Activated CD4-positive, alpha-beta T cell treated with anti-CD3 and anti-CD28 coated beads, Interleukin-2, Interleukin-6, amounts not matched to agents 100 ng/mL and 50 ng/mL, durations not matched to agents 16 hours and 8 hours (primary cell): ENCODE results near the gene HOXB4.
A peak's percentile ranks its signal among the peaks of the same experiment; 100 is the strongest.

ENCODE experiments used
- DNase-seq: peaks from one replicate; pipeline ENCODE4 v3.0.0-alpha.2; 2020

Gene HOXB4

DNA sequence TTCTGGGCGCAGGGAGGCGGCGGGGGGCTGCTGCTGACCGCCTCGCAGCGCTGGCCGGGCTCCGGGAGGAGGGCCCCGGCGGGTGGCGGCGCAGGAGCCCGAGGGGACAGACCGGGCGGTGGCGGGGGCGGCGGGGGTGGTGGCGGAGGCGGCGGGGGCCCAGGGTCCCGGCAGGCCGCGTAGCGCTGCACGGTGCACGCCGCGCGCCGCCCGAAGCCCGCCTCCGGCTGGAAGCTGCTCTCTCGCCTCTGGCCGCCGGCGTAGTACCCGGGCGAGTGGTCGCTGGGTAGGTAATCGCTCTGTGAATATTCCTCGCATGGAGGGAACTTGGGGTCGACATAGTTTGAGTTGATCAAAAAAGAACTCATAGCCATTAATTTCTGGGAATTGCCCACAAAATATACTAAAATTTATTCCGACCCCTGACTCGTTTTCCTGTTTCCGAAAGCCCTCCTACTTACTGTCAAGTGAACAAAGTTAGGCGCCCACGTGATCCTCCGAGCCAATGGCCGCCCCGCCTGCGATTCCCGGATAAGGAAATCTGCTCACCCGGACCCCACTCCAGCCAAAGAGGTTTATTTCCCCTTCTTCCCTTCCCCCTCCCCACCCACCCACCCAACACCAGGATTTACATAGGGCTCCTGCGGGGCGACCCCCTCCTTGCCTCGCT lies at the start of gene HOXB4:
HOXB4 (minus strand) TSS at position 405 of the 670 bp plus-strand sequence; CDS start at position 374, 31 bp downstream.
- DNase-seq: peak; percentile 84

DNA sequence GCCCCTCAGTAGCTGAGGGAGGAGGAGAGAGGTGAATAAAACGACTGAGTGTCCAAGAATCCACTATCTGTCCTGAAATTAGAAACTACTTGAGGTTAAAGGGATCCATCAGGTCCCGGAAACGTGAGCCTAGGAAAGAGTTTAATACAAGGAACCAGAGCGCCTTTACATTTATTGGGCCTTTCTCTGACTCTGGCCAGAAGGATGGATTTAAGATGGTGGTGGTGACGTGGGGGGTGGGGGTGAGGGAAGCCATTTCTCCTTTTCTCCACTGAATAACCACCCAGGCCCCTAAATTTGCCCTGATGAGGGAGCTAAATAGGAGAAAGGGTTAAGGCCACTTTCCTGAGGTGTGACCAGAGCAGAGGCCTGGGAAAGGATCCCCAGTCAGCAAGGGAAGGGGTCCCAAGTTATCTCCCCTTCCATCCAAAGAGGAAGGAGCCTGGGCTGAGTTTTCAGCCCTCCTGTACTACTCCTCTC lies 49.0 kb upstream of the HOXB4 start:
- DNase-seq: no peak

DNA sequence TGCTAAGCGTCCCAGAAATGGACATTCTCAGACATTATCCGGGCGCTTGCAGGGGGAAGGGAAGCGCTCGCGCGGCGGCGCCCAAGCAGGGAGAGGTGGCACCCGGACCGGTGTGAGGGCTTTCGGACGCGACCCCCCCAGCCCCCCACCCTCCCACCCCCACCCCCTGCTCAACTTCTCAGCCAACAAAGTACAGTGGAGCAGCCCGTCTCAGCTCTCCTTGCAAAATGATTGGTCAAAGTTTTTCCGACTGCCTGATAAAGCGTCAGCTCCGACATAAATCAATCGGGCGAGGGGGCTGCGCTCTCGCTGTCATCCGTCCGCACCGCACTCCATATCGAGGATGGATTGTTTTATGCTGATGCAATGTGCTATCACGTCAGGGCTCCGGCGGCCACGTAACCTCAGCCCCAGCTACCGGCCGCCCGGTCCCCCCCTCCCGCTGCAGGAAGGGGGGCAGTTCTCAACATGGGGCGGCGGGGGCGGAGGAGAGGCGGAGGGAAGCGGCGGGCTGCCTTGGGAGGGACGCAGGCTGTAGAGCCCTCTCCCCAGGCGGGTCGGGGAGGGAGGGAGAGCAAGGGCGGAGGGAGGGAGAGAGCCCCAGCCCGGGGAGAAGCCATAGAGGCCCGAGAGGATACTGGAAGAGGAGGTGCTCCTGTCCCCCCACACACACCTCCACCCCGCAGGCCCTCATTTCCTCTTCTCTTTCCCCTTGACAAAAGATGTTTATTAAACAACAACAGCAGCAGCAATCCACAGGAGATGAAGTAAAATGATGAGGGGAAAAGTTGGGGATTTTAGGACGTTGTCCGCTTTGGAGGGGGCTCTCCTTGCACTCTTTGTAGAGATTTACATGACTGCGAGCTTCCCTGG lies 48.3 kb upstream of the HOXB4 start, which contains the start of gene HOXB9:
HOXB9 (minus strand) TSS at position 114 of the 873 bp plus-strand sequence; CDS start at position 25, 89 bp downstream.
- peak; percentile 19 for DNase-seq

DNA sequence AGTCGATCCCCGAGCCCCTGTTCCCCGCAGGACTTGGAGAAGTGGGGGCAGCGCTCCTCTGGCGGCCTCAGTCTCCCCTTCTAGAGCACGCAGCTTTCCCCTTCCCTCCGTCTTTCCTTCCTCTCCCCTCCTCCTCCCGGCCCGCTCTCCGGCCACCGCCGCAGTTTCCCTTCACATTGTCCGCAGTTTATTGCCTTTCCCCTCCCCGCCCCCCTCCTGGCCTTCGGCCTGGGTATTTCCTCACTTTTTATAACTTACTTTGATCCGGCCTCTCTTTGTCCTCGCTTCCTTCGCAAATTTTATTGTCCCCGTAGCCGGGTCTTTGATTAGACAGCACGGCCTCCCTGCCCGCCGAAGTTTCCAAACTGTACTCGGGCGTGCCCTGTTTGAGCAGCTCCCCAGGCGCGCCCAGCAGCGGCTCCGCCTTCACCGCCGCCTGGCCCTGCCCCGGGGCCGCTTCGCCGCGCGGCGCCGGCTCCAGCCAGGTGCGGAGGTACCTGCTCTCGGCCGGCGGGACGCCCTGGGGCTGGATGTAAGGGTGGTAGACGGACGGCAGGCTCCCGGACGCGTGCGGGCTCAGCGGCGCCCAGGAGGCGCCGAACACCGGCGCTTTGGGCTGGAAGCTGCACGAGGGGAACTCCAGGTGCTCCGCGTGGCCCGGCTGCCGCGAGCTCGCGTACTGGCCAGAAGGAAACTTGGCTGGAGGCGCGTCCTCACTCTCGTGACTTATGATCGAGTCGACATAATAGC lies 47.5 kb upstream of the HOXB4 start:
- no peak for DNase-seq

DNA sequence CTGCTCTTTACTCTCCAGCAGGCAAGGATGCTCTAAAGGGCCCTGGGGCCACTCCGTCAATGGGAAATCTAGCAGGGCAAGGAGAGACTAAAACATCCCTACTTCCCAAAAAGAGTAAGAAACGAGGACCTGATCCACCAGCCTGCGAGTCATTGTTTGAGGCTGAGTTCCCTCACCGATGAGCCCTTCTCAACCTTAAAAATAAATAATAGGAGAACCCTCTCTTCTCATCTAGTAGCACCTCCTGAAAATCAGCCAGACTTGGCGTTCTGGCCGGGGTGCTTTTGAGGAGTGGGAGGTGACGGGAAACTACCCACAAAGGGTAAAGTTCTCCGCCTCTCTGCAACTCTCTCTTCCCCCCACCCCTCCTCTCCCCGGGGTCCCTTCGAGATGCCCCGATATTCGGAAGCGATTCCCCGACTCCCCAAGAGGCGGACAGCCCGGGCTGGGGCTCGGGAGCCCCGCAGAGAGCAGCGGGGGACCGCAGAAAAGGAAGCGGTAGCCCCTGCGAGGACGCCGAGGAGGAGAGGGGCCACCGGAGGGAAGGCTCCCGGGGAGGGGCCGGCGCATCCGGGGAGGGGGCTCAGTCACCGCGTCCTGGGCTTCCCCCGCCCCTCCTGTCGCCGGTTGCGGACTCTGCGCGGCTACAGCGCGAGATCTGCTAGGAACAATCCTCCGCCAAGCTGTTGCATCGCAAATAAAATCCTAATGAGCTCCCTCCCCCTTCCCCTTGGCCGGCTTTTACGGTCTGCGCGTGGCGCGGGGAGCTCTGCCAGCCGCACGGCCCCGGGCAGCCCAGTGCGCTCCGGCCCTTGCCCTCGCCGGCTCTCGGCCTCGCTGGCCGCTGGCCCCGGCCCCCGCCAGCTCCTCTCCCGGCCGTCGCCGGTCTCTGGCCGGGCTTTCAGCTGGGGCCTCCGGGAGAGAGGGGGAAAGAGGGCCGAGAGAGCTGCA lies 46.7 kb upstream of the HOXB4 start:
- DNase-seq: no peak

DNA sequence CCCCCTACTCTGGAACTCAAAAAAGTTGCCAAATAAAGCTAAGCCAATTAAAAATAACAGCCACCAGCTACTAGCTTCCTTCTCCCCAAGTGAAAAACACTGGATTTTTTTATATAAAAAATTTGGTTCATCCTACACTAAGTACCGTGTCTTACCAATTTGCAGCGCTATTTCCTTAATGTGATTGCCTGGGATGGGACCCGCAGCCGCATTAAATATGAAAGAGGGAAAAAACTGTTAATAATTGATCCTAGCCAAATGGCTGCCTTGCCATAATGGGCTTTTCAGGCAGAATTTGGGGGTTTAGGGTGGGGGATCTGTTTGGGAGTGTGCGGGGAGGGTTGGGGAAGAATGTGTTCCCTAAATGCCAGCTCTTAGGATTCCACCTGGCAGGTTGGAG lies 46.0 kb upstream of the HOXB4 start:
- no peak for DNase-seq

DNA sequence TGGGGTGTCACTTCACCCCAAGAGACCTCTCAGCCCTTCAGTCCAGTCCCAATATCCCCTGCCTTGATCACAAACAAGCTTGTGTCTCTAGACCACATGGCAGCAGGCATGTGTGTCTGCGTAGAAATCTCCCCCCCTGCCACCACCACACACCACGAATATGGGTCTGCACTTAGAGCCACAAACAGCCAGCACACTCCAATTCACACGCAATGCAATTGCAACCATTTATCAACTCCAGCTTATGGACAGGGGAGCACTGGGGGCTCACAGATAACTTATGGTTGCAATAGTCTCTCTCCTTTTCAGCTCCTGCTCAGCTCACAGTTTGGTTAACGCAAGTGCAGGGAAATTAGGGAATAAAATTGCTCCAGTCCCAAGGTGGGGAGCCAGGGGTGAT lies 45.4 kb upstream of the HOXB4 start:
- no peak for DNase-seq

DNA sequence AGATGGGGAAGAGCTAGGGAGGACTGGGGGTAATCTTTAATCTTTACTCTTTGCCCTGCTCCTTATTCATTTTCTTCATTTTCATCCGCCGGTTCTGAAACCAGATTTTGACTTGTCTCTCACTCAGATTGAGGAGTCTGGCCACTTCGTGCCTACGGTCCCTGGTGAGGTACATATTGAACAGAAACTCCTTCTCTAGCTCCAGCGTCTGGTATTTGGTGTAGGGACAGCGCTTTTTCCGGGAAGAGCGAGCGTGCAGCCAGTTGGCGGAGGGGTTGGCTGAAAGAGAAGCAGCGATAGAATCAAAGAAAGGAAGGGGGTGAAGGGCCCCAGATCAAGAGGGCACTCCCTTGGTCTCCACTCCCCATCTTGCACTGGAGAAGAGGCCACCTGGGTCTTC lies 44.7 kb upstream of the HOXB4 start:
- DNase-seq: no peak

DNA sequence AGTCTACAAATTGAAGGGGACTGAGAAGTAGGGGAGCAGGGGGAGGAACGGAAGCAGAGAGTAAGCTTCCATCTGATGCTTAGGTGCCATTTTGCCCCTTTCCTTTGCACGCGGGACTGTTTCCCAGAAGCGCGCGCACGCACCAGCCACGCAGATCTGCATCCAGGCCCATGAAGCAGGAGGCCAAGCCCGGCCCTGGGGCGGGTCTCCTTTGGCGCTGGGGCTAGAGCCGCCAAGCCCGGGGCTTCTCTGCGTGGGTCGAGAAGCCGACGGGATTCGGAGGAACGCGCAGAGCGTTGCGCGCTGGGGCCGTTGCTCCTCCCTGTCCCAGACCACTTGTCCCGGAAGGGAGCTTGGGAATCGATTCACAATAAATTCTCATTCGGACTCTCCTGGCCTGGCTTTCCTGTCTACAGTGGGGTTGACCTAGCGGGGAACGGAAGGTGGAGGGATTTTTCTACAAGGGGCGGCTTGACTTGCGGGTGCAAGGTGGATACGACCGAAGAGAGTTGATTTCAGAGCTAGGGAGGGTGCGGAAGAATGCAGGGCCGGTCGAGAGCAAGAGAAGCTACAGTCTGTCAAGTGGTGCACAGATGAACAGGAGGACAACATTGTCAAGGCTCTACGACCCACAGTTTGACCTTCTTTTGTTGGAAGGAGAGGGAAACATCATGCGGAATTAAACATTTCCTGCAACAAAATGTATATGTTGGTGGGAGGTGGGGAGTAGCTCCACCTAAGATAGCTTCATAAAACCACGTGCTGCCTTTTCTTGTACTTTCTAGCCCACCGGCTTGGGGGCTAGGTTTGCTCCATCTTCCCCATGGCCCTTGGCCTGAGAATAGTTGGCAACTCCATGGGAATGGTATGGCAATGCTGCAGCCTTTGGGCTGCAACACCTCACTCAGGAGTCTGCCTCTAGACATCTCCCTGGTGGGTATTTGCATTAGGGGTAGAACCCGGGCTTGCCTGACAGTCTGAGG lies 43.6 kb upstream of the HOXB4 start:
- DNase-seq: no peak

DNA sequence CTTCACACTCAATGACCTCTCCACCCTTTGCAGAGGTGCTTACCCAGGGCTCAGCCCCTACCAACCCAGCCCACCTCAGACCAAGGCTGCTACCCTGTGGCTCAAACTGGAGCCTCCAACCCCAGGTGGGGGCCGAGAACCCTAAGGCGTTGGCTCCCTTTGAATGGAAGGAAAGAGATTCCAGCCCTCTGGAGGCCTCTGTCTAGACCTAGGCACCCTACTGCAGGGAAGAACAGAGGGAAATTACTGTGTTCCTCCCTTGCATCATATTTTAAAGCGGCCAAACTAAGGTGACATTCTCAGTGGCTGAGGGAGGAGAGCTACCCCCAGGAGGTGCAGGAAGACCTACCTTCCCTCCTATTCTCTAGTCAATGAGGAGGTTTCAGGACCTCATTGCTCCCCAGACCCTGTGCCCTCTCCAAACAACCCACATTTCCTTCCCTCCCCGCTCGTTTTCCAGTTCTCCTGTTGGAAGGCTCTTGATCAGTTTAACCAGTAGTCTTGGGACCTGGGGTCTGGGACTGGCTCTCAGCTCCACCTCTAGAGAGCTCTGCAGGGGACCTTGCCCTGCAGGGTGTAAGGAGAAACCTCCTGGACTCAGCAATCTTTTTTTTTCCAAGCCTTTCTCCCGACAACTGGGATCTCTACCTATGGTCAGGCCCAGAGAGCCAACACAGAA lies 42.5 kb upstream of the HOXB4 start:
- DNase-seq: no peak

DNA sequence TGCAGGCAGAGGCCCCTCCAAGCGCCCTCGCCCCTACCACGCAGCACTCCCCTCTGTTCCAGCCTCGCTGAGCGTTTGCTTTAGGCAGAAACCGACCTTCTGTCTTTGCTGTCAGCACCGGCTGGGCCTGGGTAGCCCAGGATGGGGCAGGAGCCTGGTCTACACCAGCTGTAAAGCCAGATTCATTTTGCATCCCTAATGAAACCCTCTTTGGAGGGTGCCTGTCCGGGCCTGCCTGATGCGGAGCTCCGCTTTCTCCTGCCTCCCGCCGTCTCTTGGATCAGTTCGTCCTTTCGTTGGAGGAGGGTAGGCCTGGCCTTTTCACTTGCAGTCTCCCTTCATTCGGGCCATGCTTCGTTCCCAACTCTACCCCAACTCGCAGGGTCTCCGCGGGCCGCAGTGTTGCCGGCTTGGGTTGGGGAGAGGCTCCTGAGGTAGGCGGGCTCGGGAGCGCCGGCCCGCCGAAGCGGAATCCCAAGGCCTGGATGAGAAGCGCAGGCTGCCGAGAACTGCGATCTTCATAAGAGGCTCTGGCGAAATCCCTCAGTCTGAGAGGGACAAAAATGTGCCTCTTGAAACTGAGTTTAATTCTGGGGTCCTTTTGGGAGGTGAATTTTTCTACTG lies 41.8 kb upstream of the HOXB4 start:
- DNase-seq: no peak

DNA sequence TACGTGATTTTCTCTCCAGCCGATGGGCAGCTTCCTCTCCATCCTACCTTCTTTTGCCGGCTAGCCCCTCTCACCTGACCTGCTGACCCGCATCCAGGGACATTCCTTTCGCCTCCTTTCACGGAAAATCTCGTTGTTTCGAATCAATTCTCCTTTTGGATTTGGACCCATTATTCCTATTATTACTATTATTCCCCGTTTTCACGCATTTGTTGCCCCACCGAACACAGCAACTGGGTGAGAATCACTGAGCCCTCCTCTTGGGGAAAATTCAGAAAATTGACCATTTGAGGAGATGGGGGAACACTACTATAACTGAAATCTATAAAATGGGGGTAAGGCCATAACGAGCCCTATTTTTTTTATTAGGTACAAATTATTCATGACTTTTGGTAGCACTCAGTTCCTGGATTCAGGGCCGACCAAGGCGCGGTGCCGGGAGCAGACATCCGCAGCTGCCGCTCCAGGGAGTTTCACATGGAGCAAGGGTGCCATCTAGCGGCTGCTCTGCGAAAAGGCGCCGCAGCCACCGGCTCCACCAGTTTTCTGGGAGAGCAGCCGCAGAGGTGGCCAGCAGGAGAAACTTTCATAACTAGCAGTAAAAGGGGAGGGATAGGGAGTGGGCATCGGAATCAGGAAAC lies 40.2 kb upstream of the HOXB4 start:
- peak; percentile 88 for DNase-seq

DNA sequence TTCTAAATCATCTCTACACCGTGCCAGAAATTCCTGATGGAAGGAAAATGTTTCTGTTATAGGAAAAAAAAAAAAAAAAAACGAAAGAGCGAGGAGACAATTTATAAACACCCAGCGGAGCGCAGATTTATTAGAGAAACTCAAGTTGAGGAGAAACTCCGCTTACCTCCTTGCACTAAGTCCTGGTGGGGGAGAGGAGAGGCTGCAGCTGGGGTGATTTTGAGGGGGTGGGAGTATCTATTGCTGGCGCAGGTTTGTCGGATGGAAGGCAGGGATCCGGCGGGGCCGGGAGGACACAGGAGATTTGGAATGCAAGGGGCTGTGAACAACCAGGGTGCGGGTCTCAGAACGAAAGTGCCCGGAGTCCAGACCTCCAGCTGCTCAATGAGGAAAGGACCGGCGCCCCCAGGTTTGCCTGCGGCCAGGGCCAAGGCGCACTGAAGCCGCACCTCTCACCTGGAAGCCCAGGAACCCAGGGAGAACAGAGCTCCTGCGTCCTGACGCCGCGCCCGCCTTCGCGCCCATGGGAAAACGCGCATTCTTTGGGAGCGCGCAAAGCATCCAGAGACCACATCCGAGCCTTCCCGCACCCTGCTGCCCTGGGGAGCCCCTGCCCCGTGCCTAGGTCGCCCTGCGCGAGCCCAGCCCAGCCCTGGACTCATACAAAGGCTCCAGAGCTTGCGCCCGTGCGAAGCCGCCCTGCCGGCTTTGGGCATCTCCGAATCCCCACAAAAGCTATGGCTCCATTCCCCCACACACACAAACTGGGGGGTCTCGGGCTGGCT lies 39.5 kb upstream of the HOXB4 start:
- DNase-seq: no peak

DNA sequence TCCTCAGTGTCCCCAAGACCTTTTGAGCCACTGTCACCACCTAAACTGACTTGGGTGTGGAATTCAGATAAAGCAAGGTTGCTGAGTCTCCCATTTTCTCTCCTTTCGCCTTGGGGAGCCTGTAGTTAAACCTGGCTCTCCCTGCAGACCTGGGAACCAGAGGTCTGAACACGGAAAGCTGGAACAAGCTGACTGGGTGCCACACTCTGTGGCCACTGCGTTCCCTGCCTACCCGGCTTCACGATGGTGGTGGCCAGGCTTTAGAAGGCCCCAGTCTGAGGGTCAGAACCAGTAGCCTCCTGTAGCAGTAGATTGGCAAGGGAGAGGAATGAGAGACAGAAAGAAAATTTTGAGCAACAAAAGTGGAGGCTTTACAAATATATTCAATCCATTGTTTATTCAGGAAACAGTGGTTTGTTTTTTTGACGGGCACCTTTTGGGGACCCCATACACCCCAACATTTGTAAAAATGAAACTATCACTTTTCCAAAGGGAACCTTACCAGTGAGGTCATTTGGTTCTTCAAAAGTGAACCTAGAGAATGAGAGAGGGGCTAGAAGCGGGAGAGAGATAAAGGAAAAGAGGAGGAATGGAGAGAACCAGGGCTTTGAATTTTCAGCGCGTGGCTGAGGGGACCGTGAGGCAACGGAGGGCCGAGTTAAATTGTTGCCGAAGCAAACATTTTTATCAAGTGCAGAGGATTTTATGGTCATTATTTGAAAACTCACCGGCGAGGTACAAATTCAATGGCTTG lies 38.7 kb upstream of the HOXB4 start:
- no peak for DNase-seq

DNA sequence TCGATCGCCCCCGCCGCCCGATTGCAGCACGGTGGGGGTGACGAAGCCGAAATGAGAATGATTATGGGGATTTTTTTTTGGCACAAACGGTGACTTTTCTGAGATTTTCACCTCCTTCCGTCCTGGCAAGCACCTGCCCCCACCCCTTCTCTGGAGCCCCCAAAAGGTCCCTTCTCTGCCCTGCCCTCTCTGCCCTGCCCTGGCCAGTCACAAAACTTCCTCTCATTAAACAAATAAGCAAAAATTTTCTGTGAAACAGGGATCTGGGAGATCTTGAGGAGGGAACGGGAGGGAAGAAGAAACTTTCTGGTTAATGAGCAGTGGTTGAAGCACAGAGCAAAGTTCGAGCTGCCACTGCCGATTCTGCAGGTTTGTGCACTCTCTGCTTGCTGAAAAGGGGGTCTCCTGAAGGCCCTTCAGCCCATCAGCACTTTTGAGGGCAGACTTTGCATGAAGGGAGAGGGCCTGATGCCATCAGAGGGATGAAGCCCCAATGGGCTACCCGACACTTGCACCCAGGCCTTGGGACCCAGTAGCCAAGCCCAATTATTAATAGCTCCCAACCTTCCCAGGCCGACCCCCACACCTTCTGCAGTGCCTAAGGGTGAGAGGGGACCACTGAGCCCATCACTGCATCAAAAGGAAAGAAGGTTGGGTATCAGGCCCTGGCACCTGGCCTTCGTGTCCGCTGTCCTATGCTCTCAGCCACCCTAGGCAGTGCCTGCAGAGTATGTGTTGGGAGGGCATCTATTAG lies 38.0 kb upstream of the HOXB4 start:
- DNase-seq: no peak

DNA sequence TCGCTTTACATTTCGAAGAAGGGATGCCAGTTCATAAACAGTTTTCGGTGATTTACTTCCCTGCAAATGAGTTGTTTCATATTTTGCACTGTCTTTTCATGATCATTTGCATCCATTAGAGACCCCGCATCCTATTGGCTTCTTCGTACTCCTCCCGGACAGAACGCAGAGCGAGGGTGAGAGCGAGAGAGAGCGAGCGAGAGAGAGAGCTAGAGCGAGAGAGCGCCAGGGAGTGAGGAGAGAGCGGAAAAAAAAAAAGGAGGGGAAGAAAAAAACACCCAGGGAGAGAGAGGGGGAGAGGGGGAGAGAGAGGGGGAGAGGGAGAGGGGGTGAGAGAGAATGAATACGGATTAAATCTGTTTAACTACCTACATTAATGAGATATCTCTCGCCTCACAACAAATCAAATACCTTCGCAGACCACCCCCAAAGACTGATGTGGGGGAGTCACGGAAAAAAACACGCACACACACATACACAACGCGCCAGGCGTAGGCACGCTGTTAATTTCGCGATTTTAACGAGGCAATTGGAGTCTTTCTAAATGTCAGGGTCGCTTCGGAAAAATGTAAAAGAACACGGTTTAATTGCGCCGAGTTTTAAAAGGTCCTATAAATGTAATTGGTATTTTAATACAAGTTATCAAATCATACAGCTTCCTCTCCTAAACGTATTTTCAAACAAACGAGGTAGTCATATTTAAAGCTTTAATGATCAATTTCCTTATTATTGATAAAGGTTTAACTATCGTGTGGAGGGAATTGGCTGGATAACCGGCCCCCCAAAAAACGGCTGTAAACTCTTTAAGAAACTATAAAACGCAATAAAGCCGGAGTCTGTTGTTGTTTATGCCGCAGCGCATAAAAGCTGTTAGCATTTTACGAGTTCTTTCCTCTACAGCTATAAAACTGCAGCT lies 37.2 kb upstream of the HOXB4 start, which contains the start of gene HOXB8:
HOXB8 (minus strand) TSS at position 246 of the 916 bp plus-strand sequence. CDS start 588 bp downstream, outside the sequence.
- DNase-seq: no peak
